H9 (cell line): ENCODE data around the gene DNAH1. TPM values are rescaled to one million over a fixed set of nuclear protein-coding genes. Genes with fewer than 3 reads are reported as not detected.

Experiments used
- DNase-seq: peaks from one replicate; pipeline ENCODE4 v3.0.0-alpha.2; 2017
- H2AFZ ChIP-seq: one replicate; pipeline ENCODE4 v1.6.1; 2013; ENCODE audit warnings: mild to moderate bottlenecking, low read length, control low read depth, moderate library complexity
- H2AK5ac ChIP-seq: 2 replicates; pipeline ENCODE4 v1.6.1; 2013; ENCODE audit warnings: low read length, control low read depth, mixed read lengths; ENCODE audit not compliant: insufficient read length
- H2BK120ac ChIP-seq: one replicate; pipeline ENCODE4 v1.6.1; 2013; ENCODE audit warnings: low read depth, mild to moderate bottlenecking, low read length, control low read depth, inconsistent platforms; ENCODE audit not compliant: poor library complexity, severe bottlenecking
- H2BK12ac ChIP-seq: 2 replicates; pipeline ENCODE4 v1.6.1; 2013; ENCODE audit warnings: low read length, control low read depth, mixed read lengths, low read depth; ENCODE audit not compliant: insufficient read length
- H2BK15ac ChIP-seq: 2 replicates; pipeline ENCODE4 v1.6.1; 2013; ENCODE audit warnings: low read depth, low read length, control low read depth
- H2BK20ac ChIP-seq: one replicate; pipeline ENCODE4 v1.6.1; 2013; ENCODE audit warnings: low read depth, mild to moderate bottlenecking, low read length, control low read depth, inconsistent platforms; ENCODE audit not compliant: poor library complexity, severe bottlenecking
- H2BK5ac ChIP-seq: 2 replicates; pipeline ENCODE4 v1.6.1; 2013; ENCODE audit warnings: low read length, control low read depth, mixed read lengths; ENCODE audit not compliant: insufficient read length
- H3K14ac ChIP-seq: 2 replicates; pipeline ENCODE4 v1.6.1; 2013; ENCODE audit warnings: low read length, control low read depth; ENCODE audit not compliant: insufficient read depth
- H3K18ac ChIP-seq: 2 replicates; pipeline ENCODE4 v1.6.1; 2013; ENCODE audit warnings: low read depth, mild to moderate bottlenecking, mixed read lengths, low read length, control low read depth; ENCODE audit not compliant: insufficient read length
- H3K23ac ChIP-seq: 2 replicates; pipeline ENCODE4 v1.6.1; 2013; ENCODE audit warnings: low read length, control low read depth, mixed read lengths, low read depth; ENCODE audit not compliant: insufficient read length
- H3K23me2 ChIP-seq: 2 replicates; pipeline ENCODE4 v1.6.1; 2013; ENCODE audit warnings: low read depth, mild to moderate bottlenecking, mixed read lengths, low read length, control low read depth; ENCODE audit not compliant: insufficient read length, poor library complexity, severe bottlenecking
- H3K27ac ChIP-seq: 2 replicates; pipeline ENCODE4 v1.5.1; 2013; ENCODE audit warnings: low read length, control low read depth, mixed read lengths, low read depth; ENCODE audit not compliant: insufficient read length
- H3K27me3 ChIP-seq: 2 replicates; pipeline ENCODE4 v1.6.1; 2013; ENCODE audit warnings: low read length, control low read depth, inconsistent platforms; ENCODE audit not compliant: insufficient read depth
- H3K4ac ChIP-seq: 2 replicates; pipeline ENCODE4 v1.6.1; 2013; ENCODE audit warnings: low read depth, mild to moderate bottlenecking, control low read depth, inconsistent platforms, low read length, moderate library complexity
- H3K4me1 ChIP-seq: 2 replicates; pipeline ENCODE4 v1.6.1; 2013; ENCODE audit warnings: low read length, control low read depth, inconsistent platforms; ENCODE audit not compliant: insufficient read depth
- H3K4me2 ChIP-seq: 2 replicates; pipeline ENCODE4 v1.6.1; 2013; ENCODE audit warnings: low read length, control low read depth, mixed read lengths; ENCODE audit not compliant: insufficient read length, insufficient read depth
- H3K56ac ChIP-seq: 2 replicates; pipeline ENCODE4 v1.6.1; 2013; ENCODE audit warnings: low read depth, mild to moderate bottlenecking, mixed read lengths, low read length, control low read depth; ENCODE audit not compliant: insufficient read length
- H3K79me1 ChIP-seq: 2 replicates; pipeline ENCODE4 v1.6.1; 2013; ENCODE audit warnings: low read depth, mild to moderate bottlenecking, moderate library complexity, low read length, control low read depth, inconsistent platforms; ENCODE audit not compliant: insufficient read depth, poor library complexity, severe bottlenecking
- H3K79me2 ChIP-seq: 2 replicates; pipeline ENCODE4 v1.6.1; 2013; ENCODE audit warnings: low read length, control low read depth, inconsistent platforms; ENCODE audit not compliant: insufficient read depth
- H3K9ac ChIP-seq: 2 replicates; pipeline ENCODE4 v1.6.1; 2013; ENCODE audit warnings: low read length, control low read depth, mixed read lengths; ENCODE audit not compliant: insufficient read length; ENCODE audit errors: extremely low read depth
- H3K9me3 ChIP-seq: one replicate; pipeline ENCODE4 v1.6.1; 2013; ENCODE audit warnings: low read depth, low read length, inconsistent platforms; ENCODE audit not compliant: control insufficient read depth
- H3T11ph ChIP-seq: one replicate; pipeline ENCODE4 v1.6.1; 2013; ENCODE audit warnings: mild to moderate bottlenecking, low read length, control low read depth, inconsistent platforms
- H4K20me1 ChIP-seq: one replicate; pipeline ENCODE4 v1.6.1; 2013; ENCODE audit not compliant: control insufficient read depth, insufficient read length, insufficient read depth
- H4K5ac ChIP-seq: 2 replicates; pipeline ENCODE4 v1.6.1; 2013; ENCODE audit warnings: low read depth, mild to moderate bottlenecking, mixed read lengths, low read length, control low read depth; ENCODE audit not compliant: insufficient read length
- H4K8ac ChIP-seq: replicated peaks from 2 replicates; pipeline ENCODE4 v1.6.1; 2013; ENCODE audit warnings: low read length, control low read depth, mixed read lengths, low read depth; ENCODE audit not compliant: insufficient read length
- H4K91ac ChIP-seq: 2 replicates; pipeline ENCODE4 v1.6.1; 2013; ENCODE audit warnings: low read depth, mild to moderate bottlenecking, moderate library complexity, mixed read lengths, low read length, control low read depth; ENCODE audit not compliant: insufficient read length
- H3K27ac Mint-ChIP-seq, 3 experiments: 2 replicates in 2 of 3; 3 replicates in 1 of 3; pipeline ENCODE4 v1.8.0; 2020 to 2021; ENCODE audit warnings: mixed read lengths in 3 of 3, mild to moderate bottlenecking in 1 of 3, moderate library complexity in 1 of 3
- H3K27me3 Mint-ChIP-seq: 2 replicates; pipeline ENCODE4 v1.8.0; 2021; ENCODE audit warnings: low read depth, mild to moderate bottlenecking, moderate library complexity, mixed read lengths
- H3K36me3 Mint-ChIP-seq, 3 experiments: 2 replicates in 2 of 3; 3 replicates in 1 of 3; pipeline ENCODE4 v1.8.0; 2020 to 2021; ENCODE audit warnings: low read depth in 3 of 3, mixed read lengths in 3 of 3; ENCODE audit not compliant: insufficient read depth in 1 of 3
- H3K4me1 Mint-ChIP-seq, 2 experiments: 2 replicates each; pipeline ENCODE4 v1.8.0; 2020; ENCODE audit warnings: mixed read lengths in 2 of 2
- H3K4me3 Mint-ChIP-seq, 2 experiments: 2 replicates in 1 of 2; 3 replicates in 1 of 2; pipeline ENCODE4 v1.8.0; 2020 to 2021; ENCODE audit warnings: mild to moderate bottlenecking in 2 of 2, mixed read lengths in 2 of 2, moderate library complexity in 1 of 2
- H3K9me3 Mint-ChIP-seq, 2 experiments: 2 replicates in 1 of 2; 3 replicates in 1 of 2; pipeline ENCODE4 v1.8.0; 2020; ENCODE audit warnings: mild to moderate bottlenecking in 2 of 2, mixed read lengths in 2 of 2, moderate library complexity in 1 of 2
- CTCF ChIP-seq: fragments of 200-600 bp; sonication (generic); conservative IDR thresholded peaks from 3 replicates; pipeline ENCODE4 v1.8.0; 2021; ENCODE audit warnings: antibody characterized with exemption, mild to moderate bottlenecking
- WGBS: extraction: QIAGEN DNeasy Blood & Tissue Kit; methylation state at CpG from one replicate; pipeline ENCODE4 v1.1.7; 2013; ENCODE audit warnings: missing lambda C conversion rate, low lambda C conversion rate, mixed read lengths; ENCODE audit not compliant: insufficient read length; ENCODE audit errors: extremely low coverage; 5-methylcytosine and 5-hydroxymethylcytosine counted together
- total RNA-seq: library from RNA; stranded (reverse); gene quantifications from 2 replicates; pipeline ENCODE4 v1.2.1, GENCODE V29; 2021

DNAH1 gene
- total RNA-seq, 1 experiment from 2014 or later: 2.0 TPM

- no peak overlapping the region for H2BK15ac ChIP-seq
- H3K27me3 Mint-ChIP-seq: no peaks in the 10 kb centered on the region; the same call in 1 of the 2 replicates
- no CpG with 5 or more reads among the region's 12 CpGs for WGBS
- H3T11ph ChIP-seq: no peak overlapping the region
- no peak overlapping the region for H2BK120ac ChIP-seq
- H3K4me2 ChIP-seq: no peak overlapping the region
- no peak for DNase-seq
- H3K79me1 ChIP-seq: no peaks in the 10 kb centered on the region
- H4K5ac ChIP-seq: no peak overlapping the region
- no peaks in the 10 kb centered on the region for H4K20me1 ChIP-seq
- H3K27ac Mint-ChIP-seq: no peak overlapping the region; a peak in 1 of 7 replicates
- no peaks in the 10 kb centered on the region for H3K23me2 ChIP-seq
- no peak overlapping the region for H3K4ac ChIP-seq
- H3K18ac ChIP-seq: no peak overlapping the region
- H3K9ac ChIP-seq: no peak overlapping the region
- no peak overlapping the region for H4K8ac ChIP-seq
- H2AK5ac ChIP-seq: no peak overlapping the region
- no peak overlapping the region for H2AFZ ChIP-seq
- H2BK5ac ChIP-seq: no peak overlapping the region
- no peak overlapping the region for H3K56ac ChIP-seq
- H3K4me1 ChIP-seq: no peaks in the 10 kb centered on the region
- no peak overlapping the region for H2BK20ac ChIP-seq
- H4K91ac ChIP-seq: no peak overlapping the region
- no peak overlapping the region for H3K27ac ChIP-seq
- H3K4me1 Mint-ChIP-seq: peaks cover 0 to 3% of the 10 kb centered on the region in 2 experiments; a peak in 1 of 4 replicates
- H3K14ac ChIP-seq: no peak overlapping the region
- H3K36me3 Mint-ChIP-seq: no peaks in the 10 kb centered on the region
- no peak overlapping the region for H2BK12ac ChIP-seq
- no peaks in the 10 kb centered on the region for H3K27me3 ChIP-seq
- H3K4me3 Mint-ChIP-seq: no peak overlapping the region
- TF ChIP-seq CTCF: no peak
- H3K9me3 ChIP-seq: no peaks in the 10 kb centered on the region
- no peaks in the 10 kb centered on the region for H3K9me3 Mint-ChIP-seq
- no peaks in the 10 kb centered on the region for H3K79me2 ChIP-seq
- H3K23ac ChIP-seq: no peak overlapping the region
These were observed 15.0 kb downstream of the DNAH1 start for GRCh38 chr3:52331091-52331490.
